RWPE2 (cell line): Measurements from ENCODE around the gene SLC2A9.

Experiments used
- ATAC-seq: fragments of 200-7000 bp; cut with Tn5 transposase; 3 replicates; pipeline ENCODE4 v1.9.1; 2021; ENCODE audit warnings: low read depth
- DNase-seq: peaks from one replicate; pipeline ENCODE4 v3.0.0-alpha.2; 2020; ENCODE audit warnings: low spot score
- H3K27ac ChIP-seq: fragments of 450-650 bp; 2 replicates; pipeline ENCODE4 v1.5.1; 2017; ENCODE audit warnings: mild to moderate bottlenecking; ENCODE audit not compliant: poor library complexity, severe bottlenecking
- H3K27me3 ChIP-seq: fragments of 250-450 bp; sonication (Bioruptor Pico); 2 replicates; pipeline ENCODE4 v1.5.1; 2021; ENCODE audit warnings: mild to moderate bottlenecking, moderate library complexity; ENCODE audit not compliant: insufficient read depth, poor library complexity, severe bottlenecking
- H3K36me3 ChIP-seq: fragments of 250-450 bp; sonication (Bioruptor Pico); 2 replicates; pipeline ENCODE4 v1.5.1; 2020; ENCODE audit warnings: low read depth, mild to moderate bottlenecking, moderate library complexity
- H3K4me1 ChIP-seq: fragments of 250-450 bp; sonication (Bioruptor Pico); 2 replicates; pipeline ENCODE4 v1.5.1; 2021; ENCODE audit warnings: mild to moderate bottlenecking, moderate library complexity; ENCODE audit not compliant: insufficient read depth, poor library complexity, severe bottlenecking
- H3K4me3 ChIP-seq: fragments of 250-450 bp; sonication (Bioruptor Pico); 2 replicates; pipeline ENCODE4 v1.5.1; 2021; ENCODE audit warnings: mild to moderate bottlenecking, moderate library complexity; ENCODE audit not compliant: severe bottlenecking
- H3K9me3 ChIP-seq: fragments of 250-450 bp; sonication (Bioruptor Pico); 2 replicates; pipeline ENCODE4 v1.5.1; 2021; ENCODE audit warnings: mild to moderate bottlenecking, moderate library complexity; ENCODE audit not compliant: severe bottlenecking
- CTCF ChIP-seq: fragments of 450-650 bp; IDR thresholded peaks from one replicate; pipeline ENCODE4 v1.5.1; 2017; ENCODE audit warnings: mild to moderate bottlenecking, moderate library complexity; ENCODE audit not compliant: poor library complexity, severe bottlenecking

SLC2A9 gene

GRCh38 chr4:10063544-10064300 lies 42.4 kb upstream of the SLC2A9 start:
- Histone ChIP-seq H3K4me3 (no peak overlapping the region), H3K27me3 (no peaks in the 10 kb centered on the region), H3K4me1 (peaks cover 11% of the 10 kb centered on the region), H3K9me3 (no peaks in the 10 kb centered on the region), H3K36me3 (peaks cover 5% of the 10 kb centered on the region; the same call in 1 of the 2 replicates), H3K27ac (no peak overlapping the region)
- ATAC-seq = peak; percentile 91
- no peak for DNase-seq
- TF ChIP-seq CTCF = peak; percentile 92

- TF ChIP-seq CTCF = no peak
- Histone ChIP-seq H3K9me3 (no peaks in the 10 kb centered on the region), H3K27me3 (no peaks in the 10 kb centered on the region), H3K4me3 (no peak overlapping the region), H3K4me1 (peaks cover 11% of the 10 kb centered on the region), H3K27ac (peak overlapping the region; percentile 27), H3K36me3 (no peaks in the 10 kb centered on the region)
- no peak for DNase-seq
- peak; percentile 78 for ATAC-seq
Observed at GRCh38 chr4:10061650-10062415, 40.5 kb upstream of the SLC2A9 start.

GRCh38 chr4:10058371-10058770 lies 37.1 kb upstream of the SLC2A9 start:
- no peak for TF ChIP-seq CTCF
- no peaks in the 10 kb centered on the region for H3K36me3 ChIP-seq
- DNase-seq (no peak), ATAC-seq (no peak)
- no peaks in the 10 kb centered on the region for H3K9me3 ChIP-seq
- H3K4me3 ChIP-seq = no peak overlapping the region
- H3K27me3 ChIP-seq = no peaks in the 10 kb centered on the region
- H3K27ac ChIP-seq = no peak overlapping the region
- peaks cover 11% of the 10 kb centered on the region for H3K4me1 ChIP-seq

GRCh38 chr4:10057023-10057395 lies 35.7 kb upstream of the SLC2A9 start:
- TF ChIP-seq CTCF = no peak
- Histone ChIP-seq H3K4me3 (no peak overlapping the region), H3K27ac (no peak overlapping the region), H3K36me3 (no peaks in the 10 kb centered on the region), H3K9me3 (no peaks in the 10 kb centered on the region), H3K27me3 (no peaks in the 10 kb centered on the region), H3K4me1 (peaks cover 9% of the 10 kb centered on the region)
- no peak for DNase-seq
- no peak for ATAC-seq
